ENCODE results near the gene FBXO31.

FBXO31 gene, protein sequence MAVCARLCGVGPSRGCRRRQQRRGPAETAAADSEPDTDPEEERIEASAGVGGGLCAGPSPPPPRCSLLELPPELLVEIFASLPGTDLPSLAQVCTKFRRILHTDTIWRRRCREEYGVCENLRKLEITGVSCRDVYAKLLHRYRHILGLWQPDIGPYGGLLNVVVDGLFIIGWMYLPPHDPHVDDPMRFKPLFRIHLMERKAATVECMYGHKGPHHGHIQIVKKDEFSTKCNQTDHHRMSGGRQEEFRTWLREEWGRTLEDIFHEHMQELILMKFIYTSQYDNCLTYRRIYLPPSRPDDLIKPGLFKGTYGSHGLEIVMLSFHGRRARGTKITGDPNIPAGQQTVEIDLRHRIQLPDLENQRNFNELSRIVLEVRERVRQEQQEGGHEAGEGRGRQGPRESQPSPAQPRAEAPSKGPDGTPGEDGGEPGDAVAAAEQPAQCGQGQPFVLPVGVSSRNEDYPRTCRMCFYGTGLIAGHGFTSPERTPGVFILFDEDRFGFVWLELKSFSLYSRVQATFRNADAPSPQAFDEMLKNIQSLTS

DNA sequence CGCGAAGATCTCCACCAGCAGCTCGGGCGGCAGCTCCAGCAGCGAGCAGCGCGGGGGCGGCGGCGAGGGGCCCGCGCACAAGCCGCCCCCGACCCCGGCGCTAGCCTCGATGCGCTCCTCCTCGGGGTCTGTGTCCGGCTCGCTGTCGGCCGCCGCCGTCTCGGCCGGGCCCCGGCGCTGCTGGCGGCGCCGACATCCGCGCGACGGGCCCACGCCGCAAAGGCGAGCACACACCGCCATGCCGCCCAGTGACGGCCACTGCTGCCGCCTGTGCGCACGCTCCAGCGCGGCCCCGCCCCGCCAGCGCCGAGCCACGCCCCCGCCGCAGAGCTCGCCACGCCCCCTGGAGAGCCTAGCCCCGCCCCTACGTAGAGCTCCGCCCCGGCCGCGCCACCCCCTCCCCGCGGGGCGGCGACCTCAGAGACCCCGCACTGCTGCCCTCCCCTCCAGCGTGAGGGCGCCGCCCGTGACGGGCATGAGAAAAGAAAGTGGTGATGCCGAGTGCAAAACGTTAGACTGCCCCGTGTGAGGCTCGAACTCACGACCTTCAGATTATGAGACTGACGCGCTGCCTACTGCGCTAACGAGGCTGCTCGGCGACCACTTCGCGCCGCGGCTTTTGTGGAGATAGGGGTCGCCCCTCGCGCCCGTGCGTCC lies at the start of gene FBXO31:
Gene FBXO31 (minus strand): TSS at position 272 of the 657 bp plus-strand sequence. CDS start 32 bp downstream, at position 240.
- in situ Hi-C loops (cut with HindIII; ENCODE audit: low pct_ligation_motif_present, low pct_unique_long_range_greater_than_20kb, low sequenced_read_pairs) = no loop called here
- peak; percentile 90 for DNase-seq

DNA sequence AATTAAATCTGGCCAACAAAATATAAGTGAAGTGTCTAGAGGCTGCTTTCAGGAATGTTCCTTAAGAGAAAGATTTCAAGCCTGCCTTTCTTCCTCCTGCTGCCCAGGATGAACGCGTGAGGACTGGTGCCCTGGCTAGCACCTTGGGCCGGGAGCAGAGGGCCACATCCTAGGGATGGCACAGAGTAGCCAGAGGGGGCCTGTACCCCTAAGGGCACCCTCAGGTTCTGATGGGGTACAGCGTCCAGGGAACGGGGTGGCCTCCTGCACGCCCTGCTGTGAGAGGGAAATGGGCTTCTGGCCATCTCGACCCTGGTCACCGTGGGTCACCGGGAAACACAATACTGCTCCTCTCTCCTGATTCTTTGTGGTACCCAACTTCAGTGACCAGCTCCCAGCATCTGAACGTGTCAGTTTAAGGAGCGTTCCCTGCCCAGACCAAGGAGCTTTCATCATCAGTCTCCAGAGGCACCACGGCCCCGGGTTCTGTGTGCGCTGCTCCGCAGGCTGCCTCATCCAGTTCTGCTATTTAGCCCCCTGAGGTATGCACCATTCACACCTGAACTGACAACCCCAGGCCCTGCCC lies 48.8 kb upstream of the FBXO31 start:
- no peak for DNase-seq

DNA sequence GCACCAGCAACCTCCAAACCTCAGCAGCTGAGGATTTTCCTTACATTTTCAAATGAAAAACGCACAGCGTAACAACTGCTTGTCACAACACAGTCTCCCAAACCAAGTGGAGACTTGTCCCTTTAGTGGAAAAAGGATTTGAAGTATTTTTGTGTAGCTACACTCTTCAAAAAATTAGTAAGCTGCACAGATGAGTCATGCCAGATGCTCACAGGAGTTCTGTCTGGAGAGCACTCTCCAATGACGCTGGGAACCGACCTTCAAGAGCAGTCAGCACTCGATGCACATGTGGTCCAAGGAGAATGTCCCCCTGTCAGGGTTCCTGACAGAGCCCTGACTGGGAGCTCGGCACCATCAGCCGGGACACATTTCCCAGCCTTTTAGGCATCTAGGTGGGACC lies 48.4 kb upstream of the FBXO31 start:
- DNase-seq = peak; percentile 21
- in situ Hi-C loops (cut with HindIII; ENCODE audit: low pct_ligation_motif_present, low pct_unique_long_range_greater_than_20kb, low sequenced_read_pairs) = no loop called here

More for the DNA sequence above, 48.8 kb upstream of the FBXO31 start:
- in situ Hi-C loops (cut with HindIII; ENCODE audit: low pct_ligation_motif_present, low pct_unique_long_range_greater_than_20kb, low sequenced_read_pairs) = no loop called here

DNA sequence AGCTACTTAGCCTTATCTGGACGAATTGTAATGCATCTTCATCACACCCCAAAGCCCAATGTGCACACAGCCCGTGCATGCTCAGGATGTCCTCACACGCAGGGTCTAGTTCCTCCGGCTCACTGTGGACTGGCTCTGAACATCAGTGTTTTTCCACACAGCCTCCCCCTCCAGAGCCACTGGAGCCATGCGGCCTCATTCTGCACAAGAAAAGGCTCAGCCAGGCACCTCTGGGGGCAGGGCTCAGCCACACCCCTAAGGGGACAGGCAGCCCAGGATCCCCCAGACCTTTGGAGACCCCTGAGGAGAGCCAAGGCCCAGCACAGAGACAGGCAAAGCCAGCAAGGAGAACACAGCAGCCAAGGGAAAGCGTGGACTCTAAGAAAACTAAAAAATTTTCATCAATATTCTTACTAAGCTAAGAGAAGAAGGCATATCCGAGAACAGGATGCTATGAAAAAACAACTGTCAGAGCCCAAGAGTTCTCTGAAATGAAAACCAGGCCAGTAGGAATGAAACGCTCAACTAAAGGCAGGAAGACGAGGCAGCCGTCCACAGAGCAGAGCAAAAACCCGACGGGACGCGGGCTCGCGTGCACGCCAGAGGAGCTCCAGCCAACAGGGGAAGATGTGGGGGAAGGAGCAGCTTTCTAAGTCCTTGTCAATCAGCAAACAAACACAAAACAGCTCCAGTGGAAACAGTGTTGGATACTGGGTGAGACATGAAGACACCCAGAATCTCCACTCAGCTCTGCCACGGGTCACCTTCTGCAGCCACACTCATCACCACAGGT lies 43.0 kb upstream of the FBXO31 start:
- in situ Hi-C loops (cut with HindIII; ENCODE audit: low pct_ligation_motif_present, low pct_unique_long_range_greater_than_20kb, low sequenced_read_pairs) = no loop called here
- no peak for DNase-seq

DNA sequence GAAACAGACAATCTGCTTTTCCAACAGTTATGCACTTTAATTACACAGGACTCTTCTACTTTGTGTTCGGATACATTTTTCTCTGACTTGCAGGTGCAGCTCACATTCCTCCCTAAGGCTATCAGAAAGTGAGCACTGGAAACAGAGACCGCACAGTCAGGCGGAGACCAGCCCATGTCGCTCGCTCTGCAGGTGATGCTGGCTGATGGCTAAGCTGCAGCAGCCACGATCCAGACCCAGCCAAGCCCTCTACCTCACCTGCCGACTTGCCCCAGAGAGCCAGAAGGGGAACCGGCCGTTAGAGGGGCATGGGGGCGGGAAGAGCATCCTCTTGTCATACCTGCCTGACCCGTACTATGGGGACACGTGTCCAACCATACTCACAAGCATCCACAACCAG lies 42.4 kb upstream of the FBXO31 start:
- DNase-seq = no peak
- in situ Hi-C loops (cut with HindIII; ENCODE audit: low pct_ligation_motif_present, low pct_unique_long_range_greater_than_20kb, low sequenced_read_pairs) = no loop called here

DNA sequence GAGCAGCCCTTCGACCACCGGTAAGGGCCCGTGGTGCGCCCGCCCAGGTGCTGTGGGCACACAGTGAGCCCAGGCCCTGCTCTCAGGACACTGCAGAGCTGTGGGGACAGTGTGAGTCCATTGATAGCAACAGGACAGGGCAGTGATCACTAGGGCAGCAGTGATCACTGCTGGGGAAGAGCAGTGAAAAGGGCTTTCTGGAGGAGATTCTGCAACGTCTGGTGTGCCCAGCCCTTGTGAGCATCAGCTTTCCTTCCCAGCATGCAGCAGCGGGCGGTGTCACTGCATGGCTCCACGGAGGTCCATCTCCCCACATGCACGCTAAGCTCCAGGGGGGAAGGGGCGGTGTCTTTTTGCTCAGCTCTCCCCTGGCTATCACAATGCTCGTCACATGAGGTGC lies 40.7 kb upstream of the FBXO31 start:
- in situ Hi-C loops (cut with HindIII; ENCODE audit: low pct_ligation_motif_present, low pct_unique_long_range_greater_than_20kb, low sequenced_read_pairs) = no loop called here
- DNase-seq = no peak

DNA sequence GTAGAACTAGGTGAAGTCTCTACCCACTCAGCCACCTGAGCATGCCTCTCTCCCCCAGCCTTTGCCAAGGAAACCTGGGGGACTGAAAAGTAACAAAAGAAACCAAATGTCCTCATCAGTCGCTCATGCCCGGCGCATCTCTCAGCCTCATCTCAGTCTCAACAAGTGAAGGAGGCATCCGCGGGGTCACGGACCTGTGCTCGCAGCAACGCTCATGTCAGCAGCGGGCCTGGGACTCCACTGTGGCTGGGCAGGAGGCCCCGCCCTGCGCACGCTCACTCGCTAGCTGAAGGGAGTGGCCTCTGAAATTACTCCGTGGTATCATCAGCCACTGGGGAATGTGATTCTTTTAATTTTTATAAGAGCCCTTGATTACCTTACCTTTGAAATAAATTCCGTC lies 39.9 kb upstream of the FBXO31 start:
- DNase-seq = no peak
- in situ Hi-C loops (cut with HindIII; ENCODE audit: low pct_ligation_motif_present, low pct_unique_long_range_greater_than_20kb, low sequenced_read_pairs) = no loop called here

DNA sequence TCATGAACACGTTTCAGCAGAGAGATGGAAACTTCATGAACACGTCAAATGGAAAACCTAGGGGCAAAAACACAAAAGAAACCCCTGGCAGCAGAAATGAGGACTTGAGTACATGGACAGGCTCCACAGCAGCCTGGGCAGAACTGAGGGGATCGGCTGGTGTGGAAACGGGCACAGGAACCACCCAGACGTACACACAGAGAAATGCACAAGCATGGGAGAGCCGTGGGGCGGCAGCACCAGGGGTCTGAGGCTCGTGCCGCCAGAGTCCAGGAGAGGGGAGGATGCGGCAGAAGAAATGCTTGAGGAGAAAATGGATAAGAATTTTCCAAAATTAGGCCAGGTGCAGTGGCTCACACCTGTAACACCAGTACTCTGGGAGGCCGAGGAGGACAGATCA lies 38.5 kb upstream of the FBXO31 start:
- DNase-seq = no peak
- in situ Hi-C loops (cut with HindIII; ENCODE audit: low pct_ligation_motif_present, low pct_unique_long_range_greater_than_20kb, low sequenced_read_pairs) = no loop called here

DNA sequence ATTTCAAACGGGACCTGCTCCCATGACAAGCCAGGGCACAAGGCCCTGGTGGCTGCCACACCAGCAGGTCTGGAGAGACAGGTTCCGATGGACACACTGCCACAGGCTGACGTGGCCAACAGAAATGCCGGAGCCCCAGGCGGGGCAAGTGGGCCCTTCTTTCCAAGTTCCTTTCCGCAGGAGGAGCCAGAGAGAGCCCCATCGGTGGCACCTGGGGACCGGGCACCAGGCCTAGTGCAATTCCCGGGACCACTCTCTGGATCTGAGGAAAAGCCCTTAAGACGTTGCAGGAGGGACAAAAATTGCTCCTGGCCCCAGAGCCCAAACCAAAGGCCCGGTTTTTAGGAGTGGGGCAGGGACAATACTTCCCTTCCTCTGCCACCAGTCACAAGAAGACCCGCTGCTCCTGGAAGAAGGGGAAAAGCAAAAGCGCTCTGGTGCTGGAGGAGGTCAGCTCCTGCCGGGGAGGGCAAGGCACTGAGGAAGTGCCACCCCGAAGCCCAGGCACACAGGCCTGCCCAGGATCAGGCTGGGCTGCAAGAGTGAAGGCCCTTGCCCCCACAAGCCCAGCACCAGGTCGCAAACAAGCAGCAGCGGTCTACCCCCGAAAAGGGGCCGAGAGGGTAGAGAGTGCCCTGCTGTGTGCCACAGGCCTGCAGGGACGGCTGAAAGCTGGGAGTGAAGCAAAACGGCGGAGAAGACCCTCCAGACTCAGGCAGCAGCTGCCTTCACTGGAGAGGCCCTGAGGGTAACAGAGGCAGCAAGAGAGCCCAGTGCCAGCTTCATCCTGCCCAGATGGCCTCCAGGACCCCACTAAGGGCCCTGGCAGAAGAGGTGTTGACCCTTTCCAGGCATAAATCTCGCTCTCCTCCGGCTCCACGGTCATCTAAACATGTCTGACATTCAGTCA lies 37.7 kb upstream of the FBXO31 start:
- in situ Hi-C loops (cut with HindIII; ENCODE audit: low pct_ligation_motif_present, low pct_unique_long_range_greater_than_20kb, low sequenced_read_pairs) = no loop called here
- no peak for DNase-seq

DNA sequence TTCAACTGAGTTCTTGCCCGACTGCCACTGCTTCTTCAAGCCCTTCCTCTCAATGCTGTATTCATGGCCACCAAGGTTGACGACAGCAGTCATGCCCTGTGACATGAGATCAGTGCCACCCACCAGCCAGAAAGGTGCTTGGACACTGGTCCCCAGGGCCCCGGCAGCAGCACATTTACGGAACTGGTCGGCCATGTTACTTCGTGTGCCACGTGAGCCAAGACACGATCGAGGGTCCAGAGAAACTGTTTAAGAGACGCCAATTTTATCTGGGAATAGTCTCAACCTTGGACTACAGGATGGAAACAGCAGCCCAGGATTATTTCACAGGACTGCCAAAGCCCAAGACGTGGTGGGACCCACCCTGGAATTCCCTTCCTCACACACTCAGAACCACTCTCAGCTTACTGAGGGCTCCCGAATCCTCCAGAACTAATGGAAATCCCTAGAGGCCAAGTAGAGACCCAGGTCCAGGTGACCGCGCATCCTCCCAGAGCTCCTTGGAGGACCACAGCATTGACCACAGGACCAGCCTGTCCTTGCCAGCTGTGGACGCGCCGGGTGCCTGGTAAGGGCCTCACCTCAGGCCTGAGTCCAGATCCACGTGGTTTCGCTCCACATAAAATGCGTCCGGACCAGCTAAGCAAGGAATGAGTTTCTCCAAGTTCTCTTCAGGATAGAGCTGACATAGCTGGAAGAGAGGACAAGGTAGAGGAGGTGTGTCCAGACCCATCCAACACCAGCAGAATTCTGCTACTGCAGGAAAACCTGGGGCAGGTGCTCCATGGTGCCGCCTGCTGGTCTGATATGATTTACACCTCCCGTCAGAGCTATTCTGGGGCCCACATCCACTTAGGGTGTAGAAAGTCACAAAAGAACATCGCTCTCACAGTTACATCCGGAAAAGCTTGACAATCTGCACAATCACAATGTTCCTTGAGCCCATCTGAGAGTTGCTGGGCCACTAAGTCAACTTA lies 36.7 kb upstream of the FBXO31 start:
- in situ Hi-C loops (cut with HindIII; ENCODE audit: low pct_ligation_motif_present, low pct_unique_long_range_greater_than_20kb, low sequenced_read_pairs) = no loop called here
- no peak for DNase-seq

DNA sequence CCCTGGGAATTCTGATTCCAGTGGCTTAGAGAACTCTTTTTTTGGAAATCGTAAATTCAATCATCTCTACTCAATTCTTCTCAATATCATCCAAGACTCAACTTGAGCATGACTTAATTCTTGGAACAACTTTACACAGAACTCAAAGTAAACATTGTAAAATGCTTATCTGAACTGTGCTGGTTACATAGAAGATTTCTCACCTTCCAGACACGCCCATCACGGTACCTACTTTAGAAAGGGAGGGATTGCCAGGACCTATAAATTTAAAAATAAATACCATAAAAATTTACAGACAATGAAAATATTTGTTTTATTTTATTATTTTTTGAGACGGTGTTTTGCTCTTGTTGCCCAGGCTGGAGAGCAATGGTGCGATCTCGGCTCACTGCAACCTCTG lies 35.1 kb upstream of the FBXO31 start:
- in situ Hi-C loops (cut with HindIII; ENCODE audit: low pct_ligation_motif_present, low pct_unique_long_range_greater_than_20kb, low sequenced_read_pairs) = no loop called here
- DNase-seq = no peak

DNA sequence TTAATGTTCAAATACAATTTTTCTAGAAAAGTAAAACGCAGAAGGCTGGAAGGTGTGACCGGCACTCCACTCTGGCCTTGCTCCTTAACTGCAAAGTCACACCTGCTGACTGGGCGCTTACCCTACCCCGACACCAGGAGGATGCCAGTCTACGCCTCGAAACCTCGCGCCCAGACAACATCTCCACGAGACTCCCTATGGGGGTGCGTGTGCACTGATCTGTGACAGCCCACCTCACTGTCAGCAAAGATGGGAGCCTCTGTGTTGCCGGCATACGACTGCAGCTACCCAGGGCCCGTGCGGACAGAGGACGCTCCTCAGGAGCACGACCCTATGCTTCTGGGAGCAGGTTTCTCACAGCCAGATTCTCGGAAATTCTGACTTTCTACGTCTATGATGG lies 34.6 kb upstream of the FBXO31 start:
- in situ Hi-C loops (cut with HindIII; ENCODE audit: low pct_ligation_motif_present, low pct_unique_long_range_greater_than_20kb, low sequenced_read_pairs) = no loop called here
- no peak for DNase-seq

DNA sequence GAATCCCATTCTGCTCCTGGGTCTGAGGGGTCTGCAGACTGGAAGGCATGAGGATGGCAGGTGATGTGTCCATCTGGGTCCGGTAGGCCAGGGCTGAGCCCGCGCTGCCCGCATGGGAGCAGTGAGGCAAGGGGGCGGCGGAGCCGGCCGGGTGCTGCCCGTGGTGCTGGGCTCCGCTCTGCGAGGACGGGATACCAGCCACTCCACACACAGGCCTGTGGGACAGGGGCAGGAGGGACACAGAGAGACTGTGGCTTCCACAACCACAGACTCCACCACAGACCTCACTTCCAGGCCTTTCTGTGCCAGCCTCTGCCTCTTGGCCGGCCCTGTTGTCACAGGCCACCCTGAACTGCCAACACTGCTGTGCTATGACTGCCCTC lies 33.9 kb upstream of the FBXO31 start:
- no peak for DNase-seq
- in situ Hi-C loops (cut with HindIII; ENCODE audit: low pct_ligation_motif_present, low pct_unique_long_range_greater_than_20kb, low sequenced_read_pairs) = no loop called here

DNA sequence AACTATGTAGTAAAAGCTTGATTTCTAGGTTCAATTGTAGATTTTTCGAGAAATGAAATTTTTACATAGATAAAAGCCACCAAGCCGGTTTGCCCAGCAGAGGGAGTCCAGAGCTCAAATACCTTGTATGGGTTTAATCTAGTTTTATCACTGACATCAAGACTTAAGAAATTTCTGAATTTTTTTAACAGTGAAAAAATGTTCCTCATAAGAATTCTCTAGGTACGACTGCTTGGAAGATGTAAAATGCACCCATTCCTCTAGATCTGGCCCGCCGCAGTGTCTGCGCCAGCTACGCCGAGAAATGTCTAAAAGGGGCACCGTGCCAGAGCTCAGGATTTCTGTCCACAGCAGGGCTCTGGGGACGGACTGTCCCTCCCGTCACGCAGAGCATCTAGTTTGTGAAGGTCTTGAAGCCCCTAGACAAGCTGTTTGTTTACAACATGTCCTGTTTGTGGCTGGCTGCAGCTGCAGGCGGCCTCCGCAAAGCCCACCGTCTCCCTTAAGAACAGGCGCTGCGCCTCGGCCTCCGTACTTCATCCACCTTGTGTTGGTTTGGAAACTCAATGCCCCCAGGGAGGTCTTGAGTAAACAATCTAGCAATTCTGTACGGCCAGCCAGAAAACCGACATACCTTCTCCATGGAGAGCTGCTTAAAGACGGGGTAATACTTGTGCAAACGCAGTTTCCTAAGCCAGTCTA lies 33.4 kb upstream of the FBXO31 start:
- DNase-seq = peak; percentile 67
- in situ Hi-C loops (cut with HindIII; ENCODE audit: low pct_ligation_motif_present, low pct_unique_long_range_greater_than_20kb, low sequenced_read_pairs) = no loop called here

DNA sequence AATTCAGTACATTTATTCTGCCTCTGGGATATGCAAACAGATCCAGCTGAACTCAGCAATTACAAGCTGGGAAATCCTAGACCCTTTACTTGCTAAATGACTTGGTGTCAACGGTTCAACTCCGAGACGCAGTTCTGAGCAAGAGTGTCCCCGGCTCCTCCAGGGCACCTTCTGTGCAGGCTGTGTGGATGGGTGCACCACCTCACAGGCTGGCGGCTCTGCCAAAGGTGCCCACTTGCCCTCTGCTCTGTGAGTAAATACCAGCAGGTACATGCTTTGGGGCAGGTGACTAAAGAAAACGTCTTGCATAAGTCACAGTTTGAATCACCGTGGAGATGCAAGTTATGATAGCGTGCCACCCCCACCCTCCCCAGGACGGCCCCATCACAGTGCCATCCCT lies 31.9 kb upstream of the FBXO31 start:
- in situ Hi-C loops (cut with HindIII; ENCODE audit: low pct_ligation_motif_present, low pct_unique_long_range_greater_than_20kb, low sequenced_read_pairs) = no loop called here

DNA sequence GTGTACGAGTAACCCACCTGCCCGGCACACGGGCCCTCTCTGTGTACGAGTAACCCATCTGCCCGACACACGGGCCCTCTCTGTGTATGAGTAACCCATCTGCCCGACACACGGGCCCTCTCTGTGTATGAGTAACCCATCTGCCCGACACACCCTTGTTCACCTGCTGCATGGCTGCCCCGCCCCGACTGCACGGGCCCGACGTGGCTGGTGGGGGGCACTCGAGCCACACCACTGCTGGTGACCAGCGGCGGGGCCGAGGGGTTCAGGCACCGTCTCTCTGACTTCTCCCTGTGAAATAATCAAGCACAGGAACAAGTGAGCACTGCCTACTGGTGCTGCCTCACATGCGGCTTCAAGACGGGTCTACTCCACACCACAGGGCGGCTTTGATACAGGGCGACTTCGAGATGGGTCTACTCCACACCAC lies 30.7 kb upstream of the FBXO31 start:
- in situ Hi-C loops (cut with HindIII; ENCODE audit: low pct_ligation_motif_present, low pct_unique_long_range_greater_than_20kb, low sequenced_read_pairs) = no loop called here
- peak; percentile 44 for DNase-seq

More for the DNA sequence above, 31.9 kb upstream of the FBXO31 start:
- no peak for DNase-seq

Data from ACHN (cell line).